Spleen (tissue), 11 donors: ENCODE results near the gene GALNT11. TPM values are rescaled to one million over a fixed set of nuclear protein-coding genes. Genes with fewer than 3 reads are reported as not detected.

Experiments
- DNase-seq: peaks from one replicate; pipeline ENCODE4 v3.0.0-alpha.2; 2020
- H3K27ac ChIP-seq, 8 donors: fragments of 200-600 bp; sonication (generic) in 7 of 8; 1 replicate in 4 of 8; 2 replicates in 4 of 8; pipeline versions ENCODE4 v1.5.0 to v1.8.0; 2016 to 2021; ENCODE audit warnings: inconsistent platforms in 4 of 8, mild to moderate bottlenecking in 4 of 8, moderate library complexity in 1 of 8
- H3K27me3 ChIP-seq, 7 donors: fragments of 200-600 bp; sonication (generic) in 6 of 7; replicated peaks in 1 of 7; 1 replicate in 4 of 7; 2 replicates in 3 of 7; pipeline versions ENCODE4 v1.5.0 to v1.8.0; 2016 to 2021; ENCODE audit warnings: inconsistent platforms in 3 of 7, mild to moderate bottlenecking in 1 of 7
- H3K36me3 ChIP-seq, 6 donors: fragments of 200-600 bp; sonication (generic) in 5 of 6; 1 replicate in 4 of 6; 2 replicates in 2 of 6; pipeline versions ENCODE4 v1.5.0 to v1.8.0; 2016 to 2021; ENCODE audit warnings: inconsistent platforms in 2 of 6
- H3K4me1 ChIP-seq, 6 donors: fragments of 200-600 bp; sonication (generic) in 5 of 6; 1 replicate in 3 of 6; 2 replicates in 3 of 6; pipeline versions ENCODE4 v1.5.0 to v1.8.0; 2016 to 2021; ENCODE audit warnings: inconsistent platforms in 3 of 6
- H3K4me3 ChIP-seq, 8 donors: fragments of 200-600 bp; sonication (generic) in 7 of 8; 1 replicate in 4 of 8; 2 replicates in 4 of 8; pipeline versions ENCODE4 v1.5.0 to v1.8.0; 2016 to 2021; ENCODE audit warnings: inconsistent platforms in 4 of 8, mild to moderate bottlenecking in 4 of 8, moderate library complexity in 2 of 8
- H3K9me3 ChIP-seq, 8 donors: fragments of 200-600 bp; sonication (generic) in 7 of 8; 1 replicate in 4 of 8; 2 replicates in 4 of 8; pipeline versions ENCODE4 v1.5.0 to v1.8.0; 2016 to 2021; ENCODE audit warnings: inconsistent platforms in 4 of 8
- CTCF ChIP-seq, 11 experiments: fragments of 200-600 bp in 7 of 11; fragments of 450-650 bp in 4 of 11; sonication (generic) in 4 of 11; IDR thresholded peaks in 8 of 11; conservative IDR thresholded peaks in 3 of 11; 1 replicate in 7 of 11; 2 replicates in 4 of 11; pipeline versions ENCODE4 v1.4.0 to v1.8.0; 2016 to 2021; ENCODE audit warnings: antibody characterized with exemption in 11 of 11, inconsistent platforms in 4 of 11, mild to moderate bottlenecking in 1 of 11
- POLR2A ChIP-seq, 3 donors: fragments of 450-650 bp; IDR thresholded peaks; one replicate each; pipeline ENCODE4 v1.5.1; 2017; ENCODE audit warnings: antibody characterized with exemption in 3 of 3, mild to moderate bottlenecking in 1 of 3
- POLR2AphosphoS5 ChIP-seq, 3 donors: sonication (generic); formaldehyde crosslinking; IDR thresholded peaks; one replicate each; pipeline ENCODE4 v1.5.1; 2017; ENCODE audit warnings: antibody characterized with exemption in 3 of 3
- WGBS, 5 donors: extraction: QIAGEN DNeasy Blood & Tissue Kit in 3 of 5; methylation state at CpG; one replicate each; pipeline versions ENCODE4 v1.1.5 to v1.1.7; 2013 to 2018; 5-methylcytosine and 5-hydroxymethylcytosine counted together
- intact Hi-C: fragments of 100-400 bp; cut with DNase I; formaldehyde crosslinking; loops from one replicate; pipeline ENCODE4 v1.15.0; 2023; ENCODE audit warnings: low total_unique reads
- polyA plus RNA-seq, 3 donors: library from polyadenylated mRNA; stranded (reverse); fragments of 200-250 nt; gene quantifications; one replicate each; pipeline ENCODE4 v1.2.1, GENCODE V29; 2013
- total RNA-seq, 7 donors: library from RNA; depleted of rRNA in 3 of 7; stranded (reverse); fragments of >200 nt in 3 of 7; fragmentation: NEBNext Ultra II Directional in 4 of 7; extraction: Animal tissue kit (Norgen Biotek cat#: 25700) in 4 of 7; gene quantifications; one replicate each; pipeline versions ENCODE4 v1.1.0 to v1.2.1, GENCODE V29; 2016 to 2021
- donor health status: healthy with polysubstance abuse.
- donor health status: DM: no; HTN: no; CAD: no; lungs with moderate emphysema.
- donor health status: DM: no; HTN: no; CAD: no.
- donor health status: Bipolar disorder and iron deficiency.
- donor health status: healthy.
- donor health status: DM: no; HTN: no; CAD: no.
- donor health status: DM: yes; HTN: yes; CAD: no.

The GALNT11 gene
- total and polyA plus RNA-seq, 10 donors = 9.7 to 46.0 (median 29.0) TPM

- H3K27ac ChIP-seq = no peak overlapping the region
- H3K36me3 ChIP-seq = no peaks in the 10 kb centered on the region
- no peaks in the 10 kb centered on the region for H3K4me1 ChIP-seq
- peaks cover 0 to 4% (median 0%) of the 10 kb centered on the region in 8 donors for H3K9me3 ChIP-seq
- TF ChIP-seq POLR2AphosphoS5 (IDR thresholded peaks at IDR 0.05) = no peak
- TF ChIP-seq CTCF (IDR thresholded peaks at IDR 0.05 in 8 of 11, conservative IDR thresholded peaks at IDR 0.05 in 3 of 11) = no peak
- no peak for TF ChIP-seq POLR2A (IDR thresholded peaks at IDR 0.05)
- 91 to 99% (median 92%) methylated on average over 3 of the region's 3 CpGs for WGBS, 5 donors
- intact Hi-C loops = no loop called here
- H3K4me3 ChIP-seq = no peak overlapping the region
- DNase-seq = no peak
- H3K27me3 ChIP-seq = no peaks in the 10 kb centered on the region
Observed at GRCh38 chr7:152013230-152013629, 12.2 kb upstream of the GALNT11 start.

GRCh38 chr7:152013974-152014373, 11.5 kb upstream of the GALNT11 start:
- no peak for TF ChIP-seq CTCF (IDR thresholded peaks at IDR 0.05 in 8 of 11, conservative IDR thresholded peaks at IDR 0.05 in 3 of 11)
- no peak for TF ChIP-seq POLR2AphosphoS5 (IDR thresholded peaks at IDR 0.05)
- TF ChIP-seq POLR2A (IDR thresholded peaks at IDR 0.05) = no peak
- intact Hi-C loops = no loop called here
- no peak overlapping the region for H3K4me3 ChIP-seq
- H3K36me3 ChIP-seq = no peaks in the 10 kb centered on the region
- H3K4me1 ChIP-seq = no peaks in the 10 kb centered on the region
- H3K27ac ChIP-seq = no peak overlapping the region
- 92 to 97% (median 95%) methylated on average over 4 of the region's 4 CpGs for WGBS, 5 donors
- no peak for DNase-seq
- H3K9me3 ChIP-seq = peaks cover 0 to 4% (median 0%) of the 10 kb centered on the region in 8 donors
- no peaks in the 10 kb centered on the region for H3K27me3 ChIP-seq

DNA sequence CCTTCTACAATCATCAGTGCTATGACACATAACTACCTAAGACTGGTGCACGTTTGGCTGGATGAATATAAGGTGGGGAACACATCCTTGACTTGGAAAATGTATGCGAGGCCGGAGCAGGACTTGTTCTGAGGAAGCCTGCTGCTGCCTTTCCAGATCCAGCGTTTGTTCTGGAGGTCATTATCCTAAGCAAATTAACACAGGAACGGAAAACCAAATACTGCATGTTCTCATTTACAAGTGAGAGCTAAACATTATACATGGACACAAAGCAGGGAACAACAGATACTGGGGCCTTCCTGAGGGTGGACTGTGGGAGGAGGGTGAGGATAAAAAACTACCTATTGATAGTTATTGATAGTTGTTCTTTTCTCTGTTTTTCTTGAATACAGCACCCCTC, 10.8 kb upstream of the GALNT11 start:
- intact Hi-C loops = no loop called here
- Histone ChIP-seq H3K27ac (no peak overlapping the region), H3K4me1 (no peaks in the 10 kb centered on the region), H3K9me3 (peaks cover 0 to 4% (median 0%) of the 10 kb centered on the region in 8 donors), H3K4me3 (no peak overlapping the region), H3K36me3 (no peaks in the 10 kb centered on the region), H3K27me3 (no peaks in the 10 kb centered on the region)
- DNase-seq = no peak
- TF ChIP-seq CTCF (IDR thresholded peaks at IDR 0.05 in 8 of 11, conservative IDR thresholded peaks at IDR 0.05 in 3 of 11) (no peak), POLR2A (IDR thresholded peaks at IDR 0.05) (no peak), POLR2AphosphoS5 (IDR thresholded peaks at IDR 0.05) (no peak)
- 79 to 81% (median 79%) methylated on average over 5 of the region's 5 CpGs for WGBS, 5 donors

- no peak for TF ChIP-seq POLR2AphosphoS5 (IDR thresholded peaks at IDR 0.05)
- no peak for TF ChIP-seq CTCF (IDR thresholded peaks at IDR 0.05 in 8 of 11, conservative IDR thresholded peaks at IDR 0.05 in 3 of 11)
- TF ChIP-seq POLR2A (IDR thresholded peaks at IDR 0.05) = no peak
- Histone ChIP-seq H3K27ac (no peak overlapping the region), H3K4me1 (no peaks in the 10 kb centered on the region), H3K27me3 (no peaks in the 10 kb centered on the region), H3K9me3 (peaks cover 0 to 4% (median 0%) of the 10 kb centered on the region in 8 donors), H3K4me3 (no peak overlapping the region), H3K36me3 (no peaks in the 10 kb centered on the region)
- 88 to 95% (median 90%) methylated on average over 7 of the region's 7 CpGs for WGBS, 5 donors
- DNase-seq = no peak
- intact Hi-C loops = no loop called here
Observed at GRCh38 chr7:152015600-152015999, 9.9 kb upstream of the GALNT11 start.
